HCT116 (cell line): Measurements from ENCODE around the gene MAMSTR. TPM values are rescaled to one million over a fixed set of nuclear protein-coding genes. Genes with fewer than 3 reads are reported as not detected.
A peak's percentile ranks its signal among the peaks of the same experiment; 100 is the strongest.

Source experiments
- ATAC-seq: fragments of 200-7000 bp; cut with Tn5 transposase; 2 replicates; pipeline ENCODE4 v1.9.1; 2020; ENCODE audit warnings: mild to moderate bottlenecking, moderate library complexity
- BruUV-seq: library from RNA; stranded (reverse); fragments of 400-500 nt; replicated peaks from 2 replicates; lab custom pipeline; 2021; lab: Mats Ljungman, UMichigan
- CTCF ChIA-PET: fragments of 300-600 bp; sonication (Branson Sonifier 250); formaldehyde crosslinking; loops from one replicate; lab custom pipeline; 2021; ENCODE audit warnings: antibody characterized with exemption; lab: Charles Lee
- POLR2A ChIA-PET: fragments of 300-600, 350-600 bp; sonication (Branson Sonifier 250); formaldehyde crosslinking; loops from one replicate; lab custom pipeline; 2021; ENCODE audit warnings: antibody characterized with exemption; lab: Charles Lee
- RAD21 ChIA-PET, 2 experiments: fragments of 300-600 bp; sonication (Branson Sonifier 250); formaldehyde crosslinking; loops; one replicate each; lab custom pipeline; 2023; ENCODE audit warnings: low total read pairs in 2 of 2; ENCODE audit not compliant: uncharacterized antibody in 2 of 2, unreplicated experiment in 2 of 2, low non-redundant PET in 1 of 2; lab: Charles Lee
- DNase-seq: peaks from one replicate; pipeline ENCODE4 v3.0.0-alpha.2; 2010; ENCODE audit warnings: low read depth, low spot score
- H2AFZ ChIP-seq: fragments of 200-600 bp; shearing (Covaris generic), sonication (generic); 2 replicates; pipeline ENCODE4 v1.6.1; 2017; ENCODE audit warnings: low read depth, mixed run types, mixed read lengths, antibody characterized with exemption, low read length; ENCODE audit not compliant: poor library complexity, severe bottlenecking
- H3K27ac ChIP-seq: 2 replicates; pipeline ENCODE4 v1.5.1; 2012; ENCODE audit warnings: low read depth, low read length
- H3K27me3 ChIP-seq: fragments of 200-600 bp; sonication (generic); 2 replicates; pipeline ENCODE4 v1.6.1; 2016; ENCODE audit warnings: mixed run types, low read length, mixed read lengths; ENCODE audit not compliant: insufficient read depth
- H3K36me3 ChIP-seq, 2 experiments: fragments of 200-500 bp in 1 of 2; fragments of 200-600 bp in 1 of 2; sonication (Bioruptor generic) in 1 of 2; sonication (generic) in 1 of 2; 2 replicates each; pipeline versions ENCODE4 v1.5.1 to v1.6.1; 2014 to 2016; ENCODE audit warnings: low read length in 2 of 2, inconsistent platforms in 1 of 2, mixed read lengths in 1 of 2, mixed run types in 1 of 2; ENCODE audit not compliant: insufficient read depth in 2 of 2, control insufficient read depth in 1 of 2
- H3K4me1 ChIP-seq, 2 experiments: fragments of 200-600 bp in 1 of 2; sonication (generic) in 1 of 2; 2 replicates each; pipeline versions ENCODE4 v1.5.1 to v1.6.1; 2012 to 2017; ENCODE audit warnings: low read length in 2 of 2, inconsistent platforms in 1 of 2, mild to moderate bottlenecking in 1 of 2, mixed read lengths in 1 of 2, mixed run types in 1 of 2, moderate library complexity in 1 of 2; ENCODE audit not compliant: insufficient read depth in 2 of 2, control insufficient read depth in 1 of 2
- H3K4me2 ChIP-seq: fragments of 200-600 bp; sonication (generic); 2 replicates; pipeline ENCODE4 v1.6.1; 2017; ENCODE audit warnings: mixed run types, low read length, mixed read lengths
- H3K4me3 ChIP-seq, 2 experiments: fragments of 200-600 bp in 1 of 2; sonication (generic) in 1 of 2; replicated peaks in 1 of 2; 2 replicates each; pipeline ENCODE4 v1.5.1; 2011 to 2016; ENCODE audit warnings: low read length in 2 of 2, control low read depth in 1 of 2, low read depth in 1 of 2, mild to moderate bottlenecking in 1 of 2, mixed read lengths in 1 of 2, mixed run types in 1 of 2
- H3K79me2 ChIP-seq: fragments of 200-600 bp; sonication (generic); 2 replicates; pipeline ENCODE4 v1.6.1; 2017; ENCODE audit warnings: mild to moderate bottlenecking, mixed run types, low read length, moderate library complexity, mixed read lengths; ENCODE audit not compliant: insufficient read depth
- H3K9ac ChIP-seq: fragments of 200-600 bp; sonication (generic); 2 replicates; pipeline ENCODE4 v1.6.1; 2016; ENCODE audit warnings: low read length, mixed read lengths
- H3K9me2 ChIP-seq: fragments of 200-600 bp; sonication (generic), shearing (Covaris generic); 2 replicates; pipeline ENCODE4 v1.6.1; 2017; ENCODE audit warnings: mixed run types, mild to moderate bottlenecking, moderate library complexity; ENCODE audit not compliant: insufficient read depth
- H3K9me3 ChIP-seq, 2 experiments: fragments of 200-500 bp in 1 of 2; fragments of 200-600 bp in 1 of 2; sonication (Bioruptor generic) in 1 of 2; sonication (generic) in 1 of 2; 2 replicates each; pipeline ENCODE4 v1.6.1; 2014 to 2017; ENCODE audit warnings: low read length in 2 of 2, mixed read lengths in 2 of 2, inconsistent platforms in 1 of 2, low read depth in 1 of 2, mild to moderate bottlenecking in 1 of 2, mixed run types in 1 of 2, moderate library complexity in 1 of 2; ENCODE audit not compliant: control insufficient read depth in 1 of 2, insufficient read depth in 1 of 2
- H4K20me1 ChIP-seq: fragments of 200-600 bp; sonication (generic), shearing (Covaris generic); 2 replicates; pipeline ENCODE4 v1.6.1; 2017; ENCODE audit warnings: mixed run types, mild to moderate bottlenecking, moderate library complexity; ENCODE audit not compliant: insufficient read depth
- EGR1 ChIP-seq: IDR thresholded peaks from 2 replicates; pipeline ENCODE4 v1.6.1; 2012; ENCODE audit warnings: low read depth
- ELF1 ChIP-seq: IDR thresholded peaks from 2 replicates; pipeline ENCODE4 v1.6.1; 2012; ENCODE audit warnings: low read depth, borderline replicate concordance
- EZH2 ChIP-seq: fragments of 200-600 bp; sonication (generic); IDR thresholded peaks from 2 replicates; pipeline ENCODE4 v1.6.1; 2017; ENCODE audit warnings: antibody characterized with exemption, mixed run types
- EZH2phosphoT487 ChIP-seq: fragments of 200-600 bp; IDR thresholded peaks from 2 replicates; pipeline ENCODE4 v1.6.1; 2018; ENCODE audit warnings: antibody characterized with exemption, borderline replicate concordance
- FOSL1 ChIP-seq: IDR thresholded peaks from 2 replicates; pipeline ENCODE4 v1.6.1; 2012; ENCODE audit warnings: low read depth
- JUND ChIP-seq: IDR thresholded peaks from 2 replicates; pipeline ENCODE4 v1.6.1; 2012
- POLR2A ChIP-seq: IDR thresholded peaks from 2 replicates; pipeline ENCODE4 v1.7.0; 2011; ENCODE audit warnings: borderline replicate concordance; ENCODE audit not compliant: insufficient read depth, insufficient read length; ENCODE audit errors: extremely low read depth
- RAD21 ChIP-seq: IDR thresholded peaks from 2 replicates; pipeline ENCODE4 v1.6.1; 2012; ENCODE audit warnings: low read depth, mild to moderate bottlenecking
- SIN3A ChIP-seq: IDR thresholded peaks from 2 replicates; pipeline ENCODE4 v1.6.1; 2012; ENCODE audit warnings: low read depth
- SP1 ChIP-seq: IDR thresholded peaks from 2 replicates; pipeline ENCODE4 v1.6.1; 2012; ENCODE audit warnings: low read depth
- TCF7L2 ChIP-seq: IDR thresholded peaks from 2 replicates; pipeline ENCODE4 v1.7.0; 2011; ENCODE audit warnings: borderline replicate concordance, inconsistent platforms; ENCODE audit not compliant: insufficient read depth, insufficient read length; ENCODE audit errors: extremely low read depth
- ZFX ChIP-seq: fragments of 450-650 bp; IDR thresholded peaks from 2 replicates; pipeline ENCODE4 v1.6.1; 2017
- intact Hi-C: fragments of 100-400 bp; cut with micrococcal nuclease; formaldehyde crosslinking; loops from 2 replicates; pipeline ENCODE4 v1.10.0; 2022
- total RNA-seq: library from RNA; stranded (reverse); gene quantifications from one replicate; pipeline ENCODE4 v1.2.1, GENCODE V29; 2021; ENCODE audit not compliant: unreplicated experiment
- TF ChIP-seq, protein P1 (sequence below): IDR thresholded peaks from 2 replicates; pipeline ENCODE4 v1.6.1; 2011; ENCODE audit warnings: mild to moderate bottlenecking, low read length, moderate library complexity; ENCODE audit not compliant: insufficient replicate concordance; ENCODE audit errors: extremely low read depth
- TF ChIP-seq, protein P2 (sequence below), 3 experiments: fragments of 200-600 bp in 1 of 3; sonication (generic) in 1 of 3; IDR thresholded peaks in 2 of 3; conservative IDR thresholded peaks in 1 of 3; 2 replicates each; pipeline ENCODE4 v1.5.1; 2012 to 2017; ENCODE audit warnings: low read depth in 2 of 3, low read length in 2 of 3, antibody characterized with exemption in 1 of 3, borderline replicate concordance in 1 of 3, control low read depth in 1 of 3, mild to moderate bottlenecking in 1 of 3, mixed read lengths in 1 of 3, mixed run types in 1 of 3, moderate library complexity in 1 of 3; ENCODE audit not compliant: insufficient read depth in 1 of 3
- TF ChIP-seq, protein P3 (sequence below): IDR thresholded peaks from 2 replicates; pipeline ENCODE4 v1.6.1; 2012; ENCODE audit warnings: low read depth
- TF ChIP-seq, protein P4 (sequence below): IDR thresholded peaks from 2 replicates; pipeline ENCODE4 v1.6.1; 2012

Gene MAMSTR
- total RNA-seq, 1 experiment from 2014 or later = 1.3 TPM

DNA sequence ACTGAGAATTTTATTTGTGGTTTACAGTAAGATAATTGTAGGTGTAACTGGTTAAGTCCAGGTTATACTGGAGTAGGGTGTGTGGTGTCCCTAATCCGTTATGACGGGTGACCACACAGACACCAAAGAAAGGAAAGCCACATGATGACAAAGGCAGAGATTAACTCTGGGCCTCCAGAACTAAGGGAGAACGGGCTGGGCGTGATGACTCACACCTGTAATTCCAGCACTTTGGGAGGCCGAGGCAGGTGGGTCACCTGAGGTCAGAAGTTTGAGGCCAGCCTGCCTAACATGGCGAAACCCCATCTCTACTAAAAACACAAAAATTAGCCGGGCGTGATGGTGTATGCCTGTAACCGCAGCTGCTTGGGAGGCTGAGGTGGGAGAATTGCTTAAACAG lies 33.9 kb downstream of the MAMSTR start (continued):
- TF ChIP-seq, protein P1, sequence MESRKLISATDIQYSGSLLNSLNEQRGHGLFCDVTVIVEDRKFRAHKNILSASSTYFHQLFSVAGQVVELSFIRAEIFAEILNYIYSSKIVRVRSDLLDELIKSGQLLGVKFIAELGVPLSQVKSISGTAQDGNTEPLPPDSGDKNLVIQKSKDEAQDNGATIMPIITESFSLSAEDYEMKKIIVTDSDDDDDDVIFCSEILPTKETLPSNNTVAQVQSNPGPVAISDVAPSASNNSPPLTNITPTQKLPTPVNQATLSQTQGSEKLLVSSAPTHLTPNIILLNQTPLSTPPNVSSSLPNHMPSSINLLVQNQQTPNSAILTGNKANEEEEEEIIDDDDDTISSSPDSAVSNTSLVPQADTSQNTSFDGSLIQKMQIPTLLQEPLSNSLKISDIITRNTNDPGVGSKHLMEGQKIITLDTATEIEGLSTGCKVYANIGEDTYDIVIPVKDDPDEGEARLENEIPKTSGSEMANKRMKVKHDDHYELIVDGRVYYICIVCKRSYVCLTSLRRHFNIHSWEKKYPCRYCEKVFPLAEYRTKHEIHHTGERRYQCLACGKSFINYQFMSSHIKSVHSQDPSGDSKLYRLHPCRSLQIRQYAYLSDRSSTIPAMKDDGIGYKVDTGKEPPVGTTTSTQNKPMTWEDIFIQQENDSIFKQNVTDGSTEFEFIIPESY = no peak
- TF ChIP-seq EZH2 (no peak), TCF7L2 (peak; percentile 68), EZH2phosphoT487 (no peak), ZFX (no peak), ELF1 (no peak)
- TF ChIP-seq, protein P2, sequence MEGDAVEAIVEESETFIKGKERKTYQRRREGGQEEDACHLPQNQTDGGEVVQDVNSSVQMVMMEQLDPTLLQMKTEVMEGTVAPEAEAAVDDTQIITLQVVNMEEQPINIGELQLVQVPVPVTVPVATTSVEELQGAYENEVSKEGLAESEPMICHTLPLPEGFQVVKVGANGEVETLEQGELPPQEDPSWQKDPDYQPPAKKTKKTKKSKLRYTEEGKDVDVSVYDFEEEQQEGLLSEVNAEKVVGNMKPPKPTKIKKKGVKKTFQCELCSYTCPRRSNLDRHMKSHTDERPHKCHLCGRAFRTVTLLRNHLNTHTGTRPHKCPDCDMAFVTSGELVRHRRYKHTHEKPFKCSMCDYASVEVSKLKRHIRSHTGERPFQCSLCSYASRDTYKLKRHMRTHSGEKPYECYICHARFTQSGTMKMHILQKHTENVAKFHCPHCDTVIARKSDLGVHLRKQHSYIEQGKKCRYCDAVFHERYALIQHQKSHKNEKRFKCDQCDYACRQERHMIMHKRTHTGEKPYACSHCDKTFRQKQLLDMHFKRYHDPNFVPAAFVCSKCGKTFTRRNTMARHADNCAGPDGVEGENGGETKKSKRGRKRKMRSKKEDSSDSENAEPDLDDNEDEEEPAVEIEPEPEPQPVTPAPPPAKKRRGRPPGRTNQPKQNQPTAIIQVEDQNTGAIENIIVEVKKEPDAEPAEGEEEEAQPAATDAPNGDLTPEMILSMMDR (IDR thresholded peaks at IDR 0.05 in 2 of 3, conservative IDR thresholded peaks at IDR 0.05 in 1 of 3; ENCODE audit: borderline replicate concordance in 1 of 3, insufficient read depth in 1 of 3, low read depth in 2 of 3, low read length in 2 of 3) = no peak
- TF ChIP-seq, all 23 proteins: peak for 8

DNA sequence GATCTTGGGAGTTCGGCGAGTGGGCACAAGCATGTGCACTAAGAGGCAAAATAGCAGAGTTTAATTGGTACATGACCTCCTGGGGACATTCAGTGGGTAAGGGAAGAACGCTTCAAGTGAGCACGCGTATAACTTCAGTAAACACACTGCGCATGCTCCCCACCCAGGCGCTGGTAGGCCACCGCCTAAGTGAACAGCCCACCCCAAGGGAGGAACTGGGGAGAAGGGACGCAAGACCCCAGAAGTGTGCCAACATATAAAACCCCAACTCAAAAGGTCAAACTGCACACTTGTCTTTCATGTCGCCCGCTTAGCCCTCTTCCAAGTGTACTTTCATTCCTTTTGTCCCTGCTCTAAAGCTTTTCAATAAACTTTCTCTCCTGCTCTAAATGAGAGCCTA lies 36.2 kb downstream of the MAMSTR start:
- H3K9me3 ChIP-seq = no peaks in the 10 kb centered on the region
- ATAC-seq = no peak
- intact Hi-C loops = no loop called here
- DNase-seq = no peak
- no peak overlapping the region for H3K27ac ChIP-seq
- no peak overlapping the region for H3K4me2 ChIP-seq
- H3K9ac ChIP-seq = no peak overlapping the region
- H3K9me2 ChIP-seq = no peaks in the 10 kb centered on the region
- no peaks in the 10 kb centered on the region for H3K79me2 ChIP-seq
- CTCF ChIA-PET = interaction anchor here (1.8 kb wide), 1 partner anchor 8 kb away, joined by 8 read pairs; no protein-coding TSS in a partner anchor
- H3K36me3 ChIP-seq = no peaks in the 10 kb centered on the region
- H4K20me1 ChIP-seq = no peaks in the 10 kb centered on the region
- RAD21 ChIA-PET = no interaction called here
- H3K4me1 ChIP-seq = peaks cover 28 to 29% of the 10 kb centered on the region in 2 experiments
- H2AFZ ChIP-seq = no peak overlapping the region
- POLR2A ChIA-PET = no interaction called here
- BruUV-seq = no TSS peak
- H3K27me3 ChIP-seq = no peaks in the 10 kb centered on the region
- no peak overlapping the region for H3K4me3 ChIP-seq
- no peak for TF ChIP-seq SP1
- TF ChIP-seq, protein P1 = no peak
- no peak for TF ChIP-seq POLR2A
- no peak for TF ChIP-seq EGR1
- no peak for TF ChIP-seq ZFX
- TF ChIP-seq, protein P3, sequence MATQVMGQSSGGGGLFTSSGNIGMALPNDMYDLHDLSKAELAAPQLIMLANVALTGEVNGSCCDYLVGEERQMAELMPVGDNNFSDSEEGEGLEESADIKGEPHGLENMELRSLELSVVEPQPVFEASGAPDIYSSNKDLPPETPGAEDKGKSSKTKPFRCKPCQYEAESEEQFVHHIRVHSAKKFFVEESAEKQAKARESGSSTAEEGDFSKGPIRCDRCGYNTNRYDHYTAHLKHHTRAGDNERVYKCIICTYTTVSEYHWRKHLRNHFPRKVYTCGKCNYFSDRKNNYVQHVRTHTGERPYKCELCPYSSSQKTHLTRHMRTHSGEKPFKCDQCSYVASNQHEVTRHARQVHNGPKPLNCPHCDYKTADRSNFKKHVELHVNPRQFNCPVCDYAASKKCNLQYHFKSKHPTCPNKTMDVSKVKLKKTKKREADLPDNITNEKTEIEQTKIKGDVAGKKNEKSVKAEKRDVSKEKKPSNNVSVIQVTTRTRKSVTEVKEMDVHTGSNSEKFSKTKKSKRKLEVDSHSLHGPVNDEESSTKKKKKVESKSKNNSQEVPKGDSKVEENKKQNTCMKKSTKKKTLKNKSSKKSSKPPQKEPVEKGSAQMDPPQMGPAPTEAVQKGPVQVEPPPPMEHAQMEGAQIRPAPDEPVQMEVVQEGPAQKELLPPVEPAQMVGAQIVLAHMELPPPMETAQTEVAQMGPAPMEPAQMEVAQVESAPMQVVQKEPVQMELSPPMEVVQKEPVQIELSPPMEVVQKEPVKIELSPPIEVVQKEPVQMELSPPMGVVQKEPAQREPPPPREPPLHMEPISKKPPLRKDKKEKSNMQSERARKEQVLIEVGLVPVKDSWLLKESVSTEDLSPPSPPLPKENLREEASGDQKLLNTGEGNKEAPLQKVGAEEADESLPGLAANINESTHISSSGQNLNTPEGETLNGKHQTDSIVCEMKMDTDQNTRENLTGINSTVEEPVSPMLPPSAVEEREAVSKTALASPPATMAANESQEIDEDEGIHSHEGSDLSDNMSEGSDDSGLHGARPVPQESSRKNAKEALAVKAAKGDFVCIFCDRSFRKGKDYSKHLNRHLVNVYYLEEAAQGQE = no peak
- TF ChIP-seq, protein P4, sequence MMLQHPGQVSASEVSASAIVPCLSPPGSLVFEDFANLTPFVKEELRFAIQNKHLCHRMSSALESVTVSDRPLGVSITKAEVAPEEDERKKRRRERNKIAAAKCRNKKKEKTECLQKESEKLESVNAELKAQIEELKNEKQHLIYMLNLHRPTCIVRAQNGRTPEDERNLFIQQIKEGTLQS = no peak
- no peak for TF ChIP-seq SIN3A
- TF ChIP-seq FOSL1 = no peak
- no peak for TF ChIP-seq EZH2phosphoT487
- no peak for TF ChIP-seq JUND
- TF ChIP-seq RAD21 = no peak
